ENCODE measurements around the gene RRP7A.
"Not testable (repeated sequence)": the region's sequence is repeated elsewhere in the genome, so short reads cannot be mapped to it uniquely, and the experiment has no call there.

RRP7A gene

GRCh38 chr22:42533638-42533977, 14.0 kb upstream of the RRP7A start:
- TF ChIP-seq LEF1 (IDR thresholded peaks at IDR 0.05; ENCODE audit: borderline replicate concordance), result no peak
- no peak for TF ChIP-seq NFRKB (IDR thresholded peaks at IDR 0.05)
- TF ChIP-seq ARNT (IDR thresholded peaks at IDR 0.05), result no peak
- TF ChIP-seq SP1 (IDR thresholded peaks at IDR 0.05), result no peak
- TF ChIP-seq TARDBP (IDR thresholded peaks at IDR 0.05), result no peak
- no peak for TF ChIP-seq ELF4 (IDR thresholded peaks at IDR 0.05)
- TF ChIP-seq ZNF384 (IDR thresholded peaks at IDR 0.05), result no peak
- TF ChIP-seq BHLHE40 (IDR thresholded peaks at IDR 0.05; ENCODE audit: borderline replicate concordance), result no peak
- TF ChIP-seq PKNOX1 (IDR thresholded peaks at IDR 0.05), result no peak
- TF ChIP-seq CTBP1 (IDR thresholded peaks at IDR 0.05; ENCODE audit: borderline replicate concordance), result no peak
- TF ChIP-seq FOXA1 (IDR thresholded peaks at IDR 0.05), result no peak
- TF ChIP-seq L3MBTL2 (conservative IDR thresholded peaks at IDR 0.05), result no peak
- no peak for TF ChIP-seq HDGF (IDR thresholded peaks at IDR 0.05; ENCODE audit: borderline replicate concordance)
- no peak for TF ChIP-seq SUZ12 (IDR thresholded peaks at IDR 0.05)
- TF ChIP-seq FOXK2 (IDR thresholded peaks at IDR 0.05), result no peak
- TF ChIP-seq FOXM1 (IDR thresholded peaks at IDR 0.05; ENCODE audit: borderline replicate concordance), result no peak
- ChIA-PET CTCF (interaction anchor here (1.1 kb wide), 1 partner anchor 27 kb away, joined by 3 read pairs; no protein-coding TSS in a partner anchor), POLR2A (no interaction called here)
- DNase-seq (ENCODE audit: extremely low spot score), result no peak

- POLR2A ChIA-PET; DNase-seq (ENCODE audit: extremely low spot score): not testable (repeated sequence)
- CTCF ChIA-PET, result interaction anchor here (0.6 to 0.7 kb wide), 2 partner anchors 324 to 440 kb away, joined by 3 to 4 read pairs; no protein-coding TSS in a partner anchor
Measured at GRCh38 chr22:42531401-42532084, 11.9 kb upstream of the RRP7A start.

- DNase-seq (ENCODE audit: extremely low spot score); CTCF ChIA-PET; POLR2A ChIA-PET: not testable (repeated sequence)
Measured at GRCh38 chr22:42529435-42529834, 9.8 kb upstream of the RRP7A start.

- DNase-seq (ENCODE audit: extremely low spot score), result no peak
- TF ChIP-seq ZNF384 (IDR thresholded peaks at IDR 0.05), result no peak
- TF ChIP-seq PKNOX1 (IDR thresholded peaks at IDR 0.05), result no peak
- no peak for TF ChIP-seq FOXM1 (IDR thresholded peaks at IDR 0.05; ENCODE audit: borderline replicate concordance)
- TF ChIP-seq NFRKB (IDR thresholded peaks at IDR 0.05), result no peak
- no peak for TF ChIP-seq BHLHE40 (IDR thresholded peaks at IDR 0.05; ENCODE audit: borderline replicate concordance)
- TF ChIP-seq LEF1 (IDR thresholded peaks at IDR 0.05; ENCODE audit: borderline replicate concordance), result no peak
- TF ChIP-seq SP1 (IDR thresholded peaks at IDR 0.05), result no peak
- TF ChIP-seq FOXA1 (IDR thresholded peaks at IDR 0.05), result no peak
- ChIA-PET POLR2A (no interaction called here), CTCF (no interaction called here)
Measured at GRCh38 chr22:42528591-42529307, 9.2 kb upstream of the RRP7A start.

- DNase-seq (ENCODE audit: extremely low spot score), result no peak
- ChIA-PET POLR2A (no interaction called here), CTCF (no interaction called here)
- TF ChIP-seq FOXK2 (IDR thresholded peaks at IDR 0.05) (no peak), SUZ12 (IDR thresholded peaks at IDR 0.05) (no peak), CTBP1 (IDR thresholded peaks at IDR 0.05; ENCODE audit: borderline replicate concordance) (no peak), TARDBP (IDR thresholded peaks at IDR 0.05) (no peak), PKNOX1 (IDR thresholded peaks at IDR 0.05) (no peak), ELF4 (IDR thresholded peaks at IDR 0.05) (no peak), LEF1 (IDR thresholded peaks at IDR 0.05; ENCODE audit: borderline replicate concordance) (no peak), ZNF384 (IDR thresholded peaks at IDR 0.05) (no peak), HDGF (IDR thresholded peaks at IDR 0.05; ENCODE audit: borderline replicate concordance) (no peak), BHLHE40 (IDR thresholded peaks at IDR 0.05; ENCODE audit: borderline replicate concordance) (no peak), FOXM1 (IDR thresholded peaks at IDR 0.05; ENCODE audit: borderline replicate concordance) (no peak), FOXA1 (IDR thresholded peaks at IDR 0.05) (no peak), ARNT (IDR thresholded peaks at IDR 0.05) (no peak), NFRKB (IDR thresholded peaks at IDR 0.05) (no peak), SP1 (IDR thresholded peaks at IDR 0.05) (no peak), L3MBTL2 (conservative IDR thresholded peaks at IDR 0.05) (no peak)
Measured at GRCh38 chr22:42522546-42522945, 3.0 kb upstream of the RRP7A start.

- DNase-seq (ENCODE audit: extremely low spot score), result no peak
- POLR2A ChIA-PET, result no interaction called here
- TF ChIP-seq NFRKB (IDR thresholded peaks at IDR 0.05) (no peak), ZNF384 (IDR thresholded peaks at IDR 0.05) (no peak), FOXA1 (IDR thresholded peaks at IDR 0.05) (no peak), ELF4 (IDR thresholded peaks at IDR 0.05) (no peak), TARDBP (IDR thresholded peaks at IDR 0.05) (no peak), CTBP1 (IDR thresholded peaks at IDR 0.05; ENCODE audit: borderline replicate concordance) (no peak), L3MBTL2 (conservative IDR thresholded peaks at IDR 0.05) (no peak), BHLHE40 (IDR thresholded peaks at IDR 0.05; ENCODE audit: borderline replicate concordance) (no peak), LEF1 (IDR thresholded peaks at IDR 0.05; ENCODE audit: borderline replicate concordance) (no peak), SUZ12 (IDR thresholded peaks at IDR 0.05) (no peak), PKNOX1 (IDR thresholded peaks at IDR 0.05) (no peak), FOXM1 (IDR thresholded peaks at IDR 0.05; ENCODE audit: borderline replicate concordance) (no peak)
- CTCF ChIA-PET, result no interaction called here
Measured at GRCh38 chr22:42521228-42521546, 1.6 kb upstream of the RRP7A start.

GRCh38 chr22:42518638-42519524, 715 bp downstream of the RRP7A start:
- POLR2A ChIA-PET, result not testable (repeated sequence)

GRCh38 chr22:42517103-42517502, 2.5 kb downstream of the RRP7A start:
- POLR2A ChIA-PET; CTCF ChIA-PET; DNase-seq (ENCODE audit: extremely low spot score): not testable (repeated sequence)

More at GRCh38 chr22:42518638-42519524, 715 bp downstream of the RRP7A start:
- DNase-seq (ENCODE audit: extremely low spot score); CTCF ChIA-PET: not testable (repeated sequence)
